HCEC 1CT (cell line): Measurements from ENCODE around the gene ACTA2.
A peak's percentile ranks its signal among the peaks of the same experiment; 100 is the strongest.

Experiments
- DNase-seq: peaks from one replicate; pipeline ENCODE4 v3.0.0-alpha.2; 2017

The ACTA2 gene

DNA sequence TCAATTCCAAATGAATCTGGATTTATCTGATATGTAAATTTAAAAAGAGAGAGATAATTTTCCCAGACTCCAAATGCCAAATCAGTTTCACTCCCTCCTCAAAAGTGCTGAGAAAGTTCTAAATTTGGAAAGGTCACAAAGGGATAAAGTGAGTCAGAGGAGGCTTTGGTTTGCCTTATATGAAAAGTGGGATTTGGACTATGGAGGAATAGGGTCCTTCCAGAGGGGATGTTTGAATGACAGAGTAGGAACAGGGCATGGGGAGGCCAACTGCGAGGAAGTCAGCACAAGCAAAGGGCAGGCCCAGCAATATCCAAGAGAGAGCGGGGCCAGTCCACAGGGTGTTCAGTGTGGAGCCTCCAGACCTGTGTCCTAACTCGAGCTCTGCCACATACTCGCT lies 28.2 kb upstream of the ACTA2 start:
- DNase-seq, result peak; percentile 48

DNA sequence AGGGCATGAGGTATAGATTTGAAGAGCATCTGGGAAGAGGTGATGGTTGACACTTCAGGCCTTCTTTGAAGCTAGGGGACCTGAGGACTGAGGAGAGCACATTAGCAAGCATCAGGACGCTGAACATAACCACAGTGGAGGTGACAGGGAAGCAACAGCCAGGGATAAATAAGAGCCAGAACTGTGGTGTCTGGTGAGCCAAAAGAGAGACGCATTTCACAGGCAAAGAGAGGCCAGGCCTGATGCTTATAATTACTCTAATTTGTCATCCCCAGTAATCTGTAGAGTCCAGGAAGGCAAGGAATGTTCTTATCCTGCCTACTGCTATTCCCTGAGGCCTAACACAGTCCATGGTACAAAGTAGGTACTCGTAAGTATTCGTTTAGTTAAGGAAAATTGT lies 27.7 kb upstream of the ACTA2 start:
- no peak for DNase-seq

DNA sequence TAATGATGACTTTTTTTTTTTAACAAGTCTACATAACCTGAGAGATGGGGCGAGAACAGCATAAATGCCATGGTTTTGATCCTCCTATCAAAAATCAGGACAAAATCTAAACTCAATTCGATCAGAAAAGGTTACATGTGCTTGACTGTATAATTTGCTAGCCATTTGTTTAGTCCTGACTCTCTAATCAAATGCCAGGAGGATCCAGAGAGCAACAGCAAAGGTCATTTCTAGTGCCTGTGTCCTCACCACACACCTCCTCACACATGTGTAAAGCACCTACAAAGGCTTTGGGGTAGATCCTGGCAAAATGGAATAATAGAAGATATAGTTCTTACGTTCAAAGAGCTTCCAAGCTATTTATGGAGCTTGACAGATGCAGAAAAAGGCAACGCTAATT lies 27.0 kb upstream of the ACTA2 start:
- no peak for DNase-seq

DNA sequence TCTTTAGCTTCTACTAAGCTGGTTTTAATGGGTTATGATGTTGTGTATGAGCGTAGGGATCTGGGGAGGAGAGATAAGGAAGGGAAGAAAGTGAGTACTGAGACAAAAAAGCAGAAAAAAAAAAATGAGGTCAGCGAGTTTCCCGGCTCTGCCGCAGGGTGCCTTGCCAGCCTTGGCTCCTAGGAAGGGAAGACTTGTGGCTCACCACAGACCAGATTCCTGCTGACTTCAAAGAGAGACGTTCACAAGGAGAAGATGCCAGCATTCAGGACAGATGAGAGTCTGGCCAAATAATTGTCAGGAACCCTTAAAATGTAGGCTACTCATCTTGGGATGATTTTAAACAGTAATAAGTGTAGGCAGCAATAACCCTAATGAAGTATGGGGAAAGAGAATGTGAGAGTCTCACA lies 26.6 kb upstream of the ACTA2 start:
- DNase-seq, result peak; percentile 80

DNA sequence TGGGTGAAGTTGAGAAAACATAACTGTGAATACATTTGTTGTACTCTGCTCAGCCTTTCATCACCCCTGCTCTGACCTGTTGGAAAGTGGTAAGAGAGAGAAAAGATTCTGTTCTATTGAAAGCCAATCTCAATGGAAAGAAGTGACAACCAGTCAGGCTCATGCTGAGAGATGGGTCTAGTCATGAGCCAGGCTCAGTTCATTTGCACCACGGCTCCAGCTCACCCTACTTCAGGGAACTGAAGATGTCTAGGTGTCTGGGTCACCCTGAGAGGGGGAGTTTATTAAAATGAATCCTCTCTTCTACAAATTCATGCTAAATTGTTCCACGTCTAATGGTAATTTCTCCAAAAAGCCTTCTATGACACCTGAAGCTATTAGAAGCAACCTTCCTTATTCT lies 25.9 kb upstream of the ACTA2 start:
- no peak for DNase-seq

DNA sequence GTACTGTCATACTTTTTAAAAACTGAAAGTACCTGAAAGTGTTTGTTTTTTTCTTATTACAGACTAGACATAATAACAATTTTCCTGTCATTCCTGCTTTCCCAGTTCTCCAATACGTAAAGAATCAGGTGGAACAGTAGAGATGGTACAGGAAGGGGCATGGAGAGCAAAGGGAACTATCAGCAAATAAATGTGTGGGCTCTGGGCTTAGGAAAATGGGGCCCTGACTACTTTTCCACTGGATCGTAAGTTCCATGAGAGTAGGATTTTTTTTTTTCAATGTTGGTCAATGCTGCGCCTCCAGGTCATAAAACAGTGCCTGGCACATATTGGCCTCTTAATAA lies 22.8 kb upstream of the ACTA2 start:
- DNase-seq, result no peak

DNA sequence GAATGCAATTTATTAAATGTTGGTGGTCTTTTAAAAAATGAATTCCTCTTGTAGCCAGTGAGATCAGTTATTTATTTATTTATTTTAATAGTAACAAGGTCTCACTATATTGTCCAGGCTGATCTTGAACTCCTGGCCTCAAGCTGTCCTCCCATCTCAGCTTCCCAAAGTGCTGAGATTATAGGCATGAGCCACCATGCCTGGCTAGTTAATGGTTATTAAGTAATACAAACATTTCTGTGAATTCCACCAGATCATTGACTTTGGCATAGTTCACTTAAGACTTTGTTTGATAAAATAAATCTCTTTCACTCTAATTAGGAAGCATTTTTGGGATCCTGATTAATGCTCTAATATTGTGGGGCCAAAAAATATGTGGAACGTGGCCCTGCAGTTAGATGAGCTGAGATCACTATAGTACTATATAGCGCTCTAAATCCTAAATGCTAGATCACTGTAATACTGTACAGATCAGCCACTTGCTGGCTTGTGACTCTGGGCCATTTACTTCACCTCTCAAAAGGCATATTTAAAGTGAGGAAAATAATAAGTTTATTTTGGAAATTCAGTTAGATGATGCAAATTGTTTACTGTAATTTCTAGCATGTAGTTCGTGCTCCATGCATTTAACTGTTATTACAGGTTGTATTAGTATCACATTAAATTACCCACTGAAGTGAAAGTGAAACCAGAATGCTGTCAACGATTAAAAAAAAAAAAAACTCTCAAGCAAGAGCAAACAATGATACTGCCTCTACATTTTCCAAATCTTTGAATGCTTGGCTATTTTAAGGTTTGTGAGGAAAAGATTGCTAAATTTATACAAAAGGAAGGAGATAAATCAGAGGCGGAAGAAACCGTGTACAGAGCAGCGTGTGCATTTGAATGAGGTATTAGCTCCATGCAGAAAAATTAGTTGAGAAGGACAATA lies 22.1 kb upstream of the ACTA2 start:
- no peak for DNase-seq

DNA sequence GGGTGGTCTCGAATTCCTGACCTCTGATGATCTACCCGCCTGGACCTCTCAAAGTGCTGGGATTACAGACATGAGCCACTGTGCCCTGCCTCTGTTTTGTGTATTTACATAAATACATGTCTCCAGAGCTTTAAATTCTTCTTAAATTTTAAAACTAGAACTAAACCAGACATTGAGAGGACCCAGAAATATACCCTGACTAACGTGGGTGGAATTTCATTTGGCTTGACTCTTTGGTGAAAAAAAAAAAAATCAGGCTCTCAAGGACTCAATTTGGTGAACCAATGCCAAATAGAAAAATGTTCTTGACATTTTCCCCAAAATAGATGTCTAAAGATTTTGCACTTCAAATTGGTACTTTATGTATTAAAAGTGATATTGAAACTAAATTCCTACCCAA lies 21.4 kb upstream of the ACTA2 start:
- peak; percentile 62 for DNase-seq

DNA sequence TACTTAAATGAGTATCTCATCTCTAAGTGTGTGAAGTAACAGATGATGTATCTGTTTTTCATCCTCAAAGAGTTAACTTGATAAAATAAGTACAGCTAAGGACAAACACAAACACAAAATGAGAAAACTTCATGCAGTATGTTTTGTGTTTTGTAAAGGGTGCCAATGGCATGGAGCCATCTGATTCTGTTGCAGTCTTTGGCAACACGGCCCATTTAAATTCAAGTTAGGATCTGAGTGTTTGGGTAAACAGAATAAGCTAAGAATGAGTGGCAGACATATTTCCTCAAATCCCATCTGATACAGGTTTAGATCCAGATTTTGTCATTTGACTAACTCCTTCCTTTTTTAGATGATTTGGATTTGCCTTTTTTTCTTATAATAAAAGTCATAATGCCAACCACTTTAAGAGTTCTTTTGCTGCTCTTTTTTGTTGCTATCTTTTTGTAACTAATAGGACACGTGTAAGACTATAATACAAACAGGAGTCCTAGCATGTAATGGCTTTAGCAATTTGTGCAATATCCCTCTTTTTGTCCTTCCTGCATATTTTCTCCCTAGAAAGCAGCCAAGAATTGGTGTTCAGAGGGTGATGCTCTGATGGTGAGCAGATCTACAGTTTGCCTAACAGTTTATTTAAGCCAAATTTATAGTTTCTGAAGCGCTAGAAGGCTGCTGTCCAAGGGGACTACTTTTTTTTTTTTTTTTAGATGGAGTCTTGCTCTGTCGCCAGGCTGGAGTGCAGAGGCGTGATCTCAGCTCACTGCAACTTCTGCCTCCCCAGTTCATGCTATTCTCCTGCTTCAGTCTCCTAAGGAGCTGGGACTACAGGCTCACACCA lies 18.9 kb upstream of the ACTA2 start:
- DNase-seq, result no peak

DNA sequence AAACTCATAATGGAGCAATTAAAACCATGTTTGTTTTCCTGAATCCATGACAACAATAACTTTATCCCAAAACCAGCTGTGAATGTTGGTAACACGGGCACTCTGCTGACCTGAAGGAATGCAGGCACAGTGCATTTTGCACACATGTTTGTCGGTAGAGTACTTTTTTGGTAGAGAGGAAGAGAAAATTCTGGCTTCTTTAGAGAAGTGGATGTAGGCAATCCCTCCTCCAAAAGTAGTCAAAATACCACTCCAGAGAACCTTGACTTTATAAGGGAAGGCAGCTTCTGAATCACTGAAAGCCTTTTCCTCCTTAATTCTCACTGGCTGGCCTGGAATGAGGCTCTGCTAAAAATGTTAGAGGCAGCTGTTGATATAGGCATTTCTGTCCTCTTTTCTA lies 15.8 kb upstream of the ACTA2 start:
- no peak for DNase-seq

DNA sequence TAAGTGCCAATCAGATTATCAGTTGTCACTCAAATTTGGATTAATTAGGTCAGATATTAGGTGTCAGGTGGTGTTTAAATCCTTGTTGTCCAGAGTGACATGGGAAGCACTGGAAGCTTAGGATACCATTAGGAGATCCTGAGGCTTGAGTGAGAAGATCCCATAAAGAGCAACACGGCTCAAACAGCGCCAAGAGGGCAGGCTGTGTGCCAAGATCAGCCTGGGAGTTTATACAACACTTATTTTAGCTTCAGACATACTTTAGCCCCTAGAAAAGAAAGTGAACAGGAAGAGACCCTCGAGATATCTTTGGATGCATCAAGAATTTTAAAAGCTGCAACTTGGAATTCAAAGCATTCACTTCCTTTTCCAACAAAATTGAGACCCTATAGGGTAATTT lies 14.2 kb upstream of the ACTA2 start:
- no peak for DNase-seq

DNA sequence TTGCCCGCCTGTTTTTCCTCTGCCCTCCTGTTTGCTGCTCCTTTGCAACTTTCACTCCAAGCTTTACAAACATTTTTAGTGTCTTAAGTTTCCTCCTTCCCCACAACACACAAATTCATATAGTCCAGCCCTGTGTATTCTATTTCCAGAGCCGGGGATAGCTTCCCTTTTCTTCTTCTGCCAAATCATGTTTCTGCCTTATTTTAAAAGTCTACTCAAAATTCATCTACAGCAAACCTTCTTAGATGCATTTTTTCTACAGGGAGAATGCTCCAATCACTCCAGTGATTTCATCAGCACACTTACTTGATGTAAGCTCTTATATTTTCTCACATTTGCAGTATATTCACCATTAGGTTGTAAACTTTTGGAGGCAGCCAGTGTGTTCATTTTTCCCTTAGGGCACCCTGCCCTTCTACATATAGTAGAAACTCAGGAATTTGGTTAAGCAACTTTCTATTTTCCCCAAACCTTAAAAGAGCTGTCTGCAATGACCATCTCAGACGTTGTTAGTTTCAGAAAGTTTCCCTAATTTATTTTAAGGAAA lies 12.4 kb upstream of the ACTA2 start:
- no peak for DNase-seq

DNA sequence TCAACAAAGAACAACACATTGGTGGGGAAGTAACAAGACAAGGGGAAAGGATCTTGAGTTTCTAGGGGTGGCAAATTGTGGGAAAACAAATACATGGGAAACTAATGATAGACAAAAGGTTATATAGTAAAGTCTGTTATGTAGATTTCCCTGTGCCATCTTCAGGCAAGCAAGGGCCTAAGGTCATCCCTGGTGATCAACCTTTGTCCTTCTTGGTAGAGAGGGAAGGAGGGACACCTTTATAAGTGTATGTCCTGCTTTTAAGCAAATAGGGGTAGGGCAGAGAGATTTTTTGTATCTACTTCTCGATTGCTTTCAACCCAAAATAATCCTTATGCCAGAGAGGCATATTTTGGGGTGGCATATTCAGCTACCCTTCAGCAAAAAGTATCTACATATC lies 11.8 kb upstream of the ACTA2 start:
- no peak for DNase-seq

DNA sequence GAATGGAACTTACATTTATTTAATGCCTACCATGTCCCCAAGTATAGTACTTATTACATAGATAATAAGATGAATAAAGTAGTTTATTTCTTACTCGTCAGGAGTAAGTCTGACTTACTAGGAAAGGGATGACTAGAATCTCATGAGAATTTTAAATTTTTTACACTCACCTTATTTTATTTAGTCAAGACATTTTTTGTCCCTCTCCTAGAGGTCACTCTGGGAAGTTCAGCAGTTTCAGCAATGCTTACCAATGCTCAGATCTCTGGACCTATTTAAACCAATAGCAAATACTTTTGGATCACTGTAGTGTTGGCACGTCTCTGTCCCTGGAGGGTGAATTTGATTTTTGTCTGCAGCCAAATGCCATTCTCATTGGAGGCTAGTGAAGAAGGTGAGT lies 10.7 kb upstream of the ACTA2 start:
- no peak for DNase-seq

DNA sequence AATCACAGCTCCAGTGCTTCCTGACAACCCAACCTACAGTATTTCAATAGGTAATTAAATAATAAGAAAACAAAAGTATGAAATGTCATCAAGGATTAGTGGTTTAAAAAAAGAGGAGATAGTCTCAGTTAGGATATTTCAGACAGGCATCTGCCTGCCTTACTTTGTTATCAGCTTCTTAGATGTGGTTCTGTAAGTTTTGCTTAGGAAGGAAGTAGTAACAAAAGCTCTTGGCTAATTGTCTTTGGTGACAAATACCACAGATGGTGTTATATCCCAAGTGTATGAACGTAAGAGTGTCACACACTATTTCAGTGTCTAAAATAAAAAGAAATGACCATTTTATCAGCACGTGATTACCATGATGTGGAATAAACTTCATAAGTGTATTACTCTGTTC lies 9.8 kb upstream of the ACTA2 start:
- DNase-seq, result no peak

DNA sequence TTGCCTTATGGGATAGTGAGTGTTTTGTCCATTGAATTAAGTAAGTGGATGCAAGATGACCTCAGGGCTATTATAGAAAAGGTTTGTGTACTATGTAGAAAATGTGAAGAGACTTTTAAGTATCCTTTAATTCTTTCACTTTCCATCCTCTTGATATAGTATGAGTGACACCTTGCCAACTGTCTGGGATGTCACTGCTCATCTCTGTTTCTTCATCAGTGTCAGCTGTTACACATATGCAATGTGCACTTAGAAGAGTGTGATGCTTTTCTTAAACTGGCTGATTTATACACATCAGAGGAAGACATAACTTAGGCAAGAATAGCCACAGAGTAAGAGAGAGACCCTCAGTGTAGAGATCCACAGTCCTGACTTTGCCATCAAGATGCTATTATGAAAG lies 8.7 kb upstream of the ACTA2 start:
- no peak for DNase-seq

DNA sequence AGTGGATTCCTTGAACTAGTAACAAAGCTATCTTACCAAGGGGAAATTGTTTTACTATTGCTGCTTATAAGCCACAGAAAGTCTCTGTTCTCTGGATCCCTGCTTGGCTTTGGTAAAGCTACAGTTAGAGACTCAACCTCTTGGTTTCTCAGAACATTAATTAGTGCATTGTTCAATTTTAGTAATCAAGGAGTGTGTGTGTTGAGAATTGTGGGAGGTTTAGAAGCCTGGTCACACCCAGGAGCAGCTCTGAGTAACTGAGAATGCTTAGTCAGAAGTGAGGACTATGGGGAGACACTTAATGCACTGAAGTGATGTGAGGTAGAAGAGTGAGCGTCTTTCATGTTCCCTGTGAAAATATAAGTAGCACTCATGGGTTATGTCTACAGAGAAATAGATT lies 8.2 kb upstream of the ACTA2 start:
- DNase-seq, result peak; percentile 30

DNA sequence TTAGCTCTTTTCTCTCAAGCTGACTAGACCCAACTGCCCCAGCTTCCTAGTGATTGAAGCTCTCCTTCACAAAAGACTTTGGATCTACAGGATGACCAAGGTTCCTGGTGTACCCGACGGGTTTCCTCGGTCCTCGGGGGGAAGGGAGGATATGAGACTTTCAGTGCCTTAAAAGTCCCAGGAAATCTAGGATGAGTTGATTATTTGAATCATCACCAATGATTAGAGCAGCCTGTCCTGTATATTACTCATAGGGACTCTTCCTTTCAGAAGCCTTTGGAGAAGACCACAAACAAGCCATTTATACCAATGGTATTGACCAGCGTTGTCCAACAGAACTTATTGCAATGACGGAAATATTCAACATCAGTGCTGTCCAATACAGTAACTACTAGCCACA lies 6.1 kb upstream of the ACTA2 start:
- peak; percentile 57 for DNase-seq

DNA sequence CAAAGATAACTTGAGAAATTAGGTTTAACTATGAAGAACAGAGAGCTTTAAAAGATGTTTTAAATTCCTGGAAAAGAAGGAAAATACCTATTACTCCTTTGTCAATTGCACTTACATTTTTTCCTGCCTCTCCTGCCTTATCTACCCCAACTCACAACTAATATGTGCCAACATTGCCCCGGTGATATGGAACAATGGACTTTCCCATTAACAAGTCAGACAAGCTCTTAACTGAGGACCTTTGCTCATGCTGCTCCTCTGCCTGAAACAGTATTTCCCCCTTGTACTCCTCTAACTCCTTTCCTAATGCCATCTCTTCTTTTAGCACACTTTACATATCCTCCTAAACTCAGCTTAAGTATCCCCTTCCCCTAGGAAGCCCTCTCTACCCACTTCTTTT lies 4.8 kb upstream of the ACTA2 start:
- DNase-seq, result no peak

DNA sequence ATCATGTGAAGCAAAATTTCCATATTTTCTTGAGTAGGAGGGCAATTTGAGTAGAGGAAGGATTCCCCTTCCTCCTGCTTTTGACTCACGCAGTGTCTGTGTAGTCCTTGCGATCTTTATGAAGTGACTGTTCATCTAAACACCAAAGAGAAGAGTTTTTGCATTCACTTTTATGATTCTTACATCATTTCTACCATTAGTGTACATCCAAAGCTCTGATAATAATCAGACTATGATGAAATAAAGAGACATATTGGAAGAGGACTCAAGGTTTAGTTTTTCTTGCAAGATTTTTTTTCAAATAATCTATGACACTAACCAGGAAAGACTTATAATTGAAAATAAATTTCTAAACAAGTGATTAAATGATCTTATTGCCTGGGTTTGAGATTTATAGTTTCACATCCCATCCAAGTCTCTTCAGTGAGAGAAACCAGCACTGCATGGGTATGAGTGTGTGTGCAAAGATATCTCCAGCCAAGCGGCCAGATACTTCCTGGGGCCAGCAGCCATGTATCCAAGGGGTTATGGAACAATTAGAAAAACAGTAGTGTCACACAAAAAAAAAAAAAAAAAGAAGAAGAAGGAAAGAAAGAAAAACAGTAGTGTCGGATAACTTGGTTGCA lies 2.0 kb upstream of the ACTA2 start:
- DNase-seq, result no peak

DNA sequence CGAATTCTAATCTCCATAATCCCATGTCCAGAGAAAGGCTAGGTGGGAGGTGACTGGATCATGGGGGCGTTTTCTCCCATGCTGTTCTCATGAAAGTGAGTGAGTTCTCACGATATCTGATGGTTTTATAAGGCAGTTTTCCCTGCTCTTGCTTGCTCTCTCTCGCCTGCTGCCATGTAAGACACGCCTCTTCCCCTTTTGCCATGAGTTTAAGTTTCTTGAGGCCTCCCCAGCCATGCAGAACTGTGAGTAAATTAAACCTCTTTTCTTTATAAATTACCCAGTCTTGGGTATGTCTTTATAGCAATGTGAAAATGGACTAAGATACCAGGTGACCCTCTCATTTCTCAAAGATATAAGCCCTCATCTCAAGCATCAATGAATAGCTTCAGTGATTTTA lies 1.1 kb upstream of the ACTA2 start:
- DNase-seq, result no peak

DNA sequence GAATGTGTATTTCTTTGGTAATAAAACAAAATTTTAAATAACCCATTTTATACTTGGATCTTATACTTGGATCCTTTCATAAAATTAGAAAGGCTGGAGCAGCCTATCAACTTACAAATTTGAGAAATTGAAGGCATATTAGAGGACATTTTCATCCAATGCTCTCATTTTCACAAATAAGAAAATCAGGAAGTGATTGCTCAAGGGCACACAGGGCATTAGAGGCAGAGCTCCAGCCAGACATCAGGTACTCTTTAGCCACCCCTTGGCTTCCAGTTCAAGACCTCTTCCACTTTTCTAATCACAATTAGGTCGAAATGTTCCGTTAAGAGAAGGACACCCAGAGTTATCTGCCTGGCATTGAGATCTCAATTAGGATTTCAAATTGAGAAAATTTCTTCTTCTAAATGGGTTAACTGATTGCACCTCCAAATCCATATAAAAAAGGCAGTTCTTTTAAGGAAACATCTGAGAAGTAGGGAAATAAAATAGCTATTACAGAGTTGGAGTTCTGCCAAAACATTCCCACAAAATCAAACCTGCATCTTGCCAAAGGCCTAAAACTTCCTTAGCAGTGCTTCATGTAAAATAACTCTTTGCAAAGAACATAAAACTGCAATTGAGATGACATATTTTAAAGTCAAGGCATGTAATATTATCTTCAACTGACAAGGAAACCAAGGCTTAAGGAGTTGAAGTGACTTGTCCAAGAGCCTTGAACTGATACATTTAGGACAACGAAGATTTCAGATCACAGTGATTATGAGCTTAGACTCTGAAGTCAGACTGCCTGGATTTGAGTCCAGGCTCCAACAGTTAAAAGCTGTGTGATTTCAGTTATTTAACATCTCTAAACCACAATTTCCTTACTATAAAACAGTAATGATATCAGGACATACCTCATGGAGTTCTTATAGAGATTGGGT lies 2.4 kb downstream of the ACTA2 start:
- no peak for DNase-seq
